Central memory CD8-positive, alpha-beta T cell (primary cell): ENCODE measurements around the gene THADA.

Experiments
- ATAC-seq: fragments of 150-1000 bp; cut with Tn5 transposase; replicated peaks from 2 replicates; pipeline ENCODE4 v1.10.0; 2022; ENCODE audit warnings: mild to moderate bottlenecking, moderate FRiP score, moderate number of reproducible peaks; ENCODE audit not compliant: poor library complexity, severe bottlenecking; ENCODE audit errors: extremely low read depth
- DNase-seq, 2 donors: peaks; one replicate each; pipeline ENCODE4 v3.0.0; 2021; ENCODE audit warnings: low spot score in 2 of 2
- H3K27ac Mint-ChIP-seq: one replicate; pipeline ENCODE4 v1.8.0; 2022; ENCODE audit warnings: low read depth, mild to moderate bottlenecking, moderate library complexity, mixed read lengths
- H3K27me3 Mint-ChIP-seq: one replicate; pipeline ENCODE4 v1.8.0; 2022; ENCODE audit warnings: mixed read lengths
- H3K36me3 Mint-ChIP-seq: one replicate; pipeline ENCODE4 v1.8.0; 2022; ENCODE audit warnings: mild to moderate bottlenecking, moderate library complexity, mixed read lengths; ENCODE audit not compliant: insufficient read depth
- H3K4me1 Mint-ChIP-seq: one replicate; pipeline ENCODE4 v1.8.0; 2022; ENCODE audit warnings: mixed read lengths
- H3K4me3 Mint-ChIP-seq: one replicate; pipeline ENCODE4 v1.8.0; 2022; ENCODE audit warnings: mild to moderate bottlenecking, moderate library complexity, mixed read lengths
- H3K9me3 Mint-ChIP-seq: one replicate; pipeline ENCODE4 v1.8.0; 2022; ENCODE audit warnings: mixed read lengths

Gene THADA

DNA sequence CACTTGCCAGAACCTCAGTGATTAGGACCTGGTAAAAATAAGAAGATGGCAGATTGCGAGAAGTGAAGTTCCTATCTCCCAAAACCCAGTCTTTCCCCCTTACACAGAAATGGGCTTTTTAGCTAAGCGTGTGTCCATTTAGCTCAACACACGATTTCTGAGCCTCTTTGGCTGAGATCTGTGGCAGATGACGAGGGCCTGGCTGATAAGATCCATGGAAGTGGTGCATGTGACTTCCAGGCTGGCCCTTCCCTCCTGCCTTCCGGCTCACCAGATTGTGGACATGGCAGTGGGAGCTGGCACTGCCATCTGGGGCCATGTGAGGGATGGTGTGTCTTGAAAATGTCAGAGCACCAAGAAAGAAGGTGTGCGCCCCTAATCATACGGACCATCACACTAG is 328.5 kb downstream of the THADA start:
- ATAC-seq (no peak), DNase-seq (no peak)
- Mint-ChIP-seq H3K9me3 (no peaks in the 10 kb centered on the region), H3K27me3 (no peaks in the 10 kb centered on the region), H3K36me3 (peaks cover 11% of the 10 kb centered on the region), H3K27ac (no peak overlapping the region), H3K4me1 (peaks cover 10% of the 10 kb centered on the region), H3K4me3 (no peak overlapping the region)

DNA sequence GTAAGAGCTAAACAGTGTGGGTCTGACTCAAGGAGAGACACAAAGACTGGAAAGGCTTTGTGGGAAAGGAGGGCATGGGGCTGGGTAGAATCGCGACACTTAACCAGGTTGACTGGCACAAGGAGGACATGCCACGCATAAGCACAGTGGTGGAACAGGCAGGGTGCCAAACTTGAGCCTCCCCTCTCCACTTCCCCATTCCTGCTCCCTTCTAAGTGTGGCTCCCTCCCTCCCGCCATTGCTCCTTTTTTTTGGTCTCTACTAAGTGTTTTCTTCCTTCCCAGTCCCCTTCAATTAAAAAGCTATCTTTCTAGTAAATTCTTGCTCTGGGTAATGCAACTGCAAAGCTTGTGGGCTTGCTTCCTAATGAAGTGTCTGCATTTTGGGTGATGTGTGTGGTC is 329.1 kb downstream of the THADA start:
- Mint-ChIP-seq H3K4me3 (no peak overlapping the region), H3K27me3 (no peaks in the 10 kb centered on the region), H3K27ac (no peak overlapping the region), H3K36me3 (peaks cover 10% of the 10 kb centered on the region), H3K9me3 (no peaks in the 10 kb centered on the region), H3K4me1 (peaks cover 5% of the 10 kb centered on the region)
- DNase-seq (no peak), ATAC-seq (no peak)

DNA sequence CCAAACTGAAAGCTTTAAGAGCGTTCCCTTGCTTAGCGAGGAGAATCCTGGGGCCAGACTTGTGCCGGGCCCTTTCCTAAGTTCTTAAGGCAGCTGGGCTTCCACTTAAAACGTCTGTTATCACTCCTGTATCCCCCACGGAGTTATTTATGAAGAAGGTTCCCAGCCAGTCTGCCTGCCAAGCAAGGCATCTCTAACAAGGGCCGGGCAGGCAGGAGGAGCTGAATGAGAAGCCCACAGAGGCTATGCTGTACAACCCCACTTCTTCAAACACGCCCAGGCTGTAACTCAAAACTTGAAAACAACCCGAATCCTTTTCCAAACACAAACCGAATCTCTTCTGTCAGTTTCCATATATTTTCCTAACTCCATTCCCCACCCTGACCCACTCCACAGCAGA is 330.4 kb downstream of the THADA start:
- no peak for ATAC-seq
- H3K27ac Mint-ChIP-seq: no peak overlapping the region

DNA sequence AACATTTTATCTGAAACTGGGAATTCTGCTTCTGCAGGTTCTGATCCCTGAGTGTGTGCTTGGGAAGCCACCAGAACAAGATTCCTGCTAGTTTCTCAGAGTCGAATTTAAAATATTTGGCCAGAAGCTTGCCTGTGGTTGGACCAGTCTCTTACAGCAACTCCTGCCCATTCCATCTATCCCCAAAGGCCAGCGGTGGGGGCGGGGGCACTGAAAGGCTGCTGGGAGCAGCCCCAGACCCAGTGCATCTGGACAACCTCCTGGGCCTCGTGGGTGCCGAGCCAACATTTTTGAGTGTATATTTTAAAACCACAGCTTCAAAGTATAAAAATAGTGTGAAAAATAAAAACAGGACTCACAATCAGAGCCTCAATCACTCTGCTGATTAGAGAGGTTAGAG is 330.8 kb downstream of the THADA start:
- ATAC-seq (no peak), DNase-seq (no peak)
- H3K4me3 Mint-ChIP-seq: no peak overlapping the region
- H3K27ac Mint-ChIP-seq: no peak overlapping the region
- no peaks in the 10 kb centered on the region for H3K9me3 Mint-ChIP-seq
- H3K4me1 Mint-ChIP-seq: no peaks in the 10 kb centered on the region
- H3K27me3 Mint-ChIP-seq: no peaks in the 10 kb centered on the region
- H3K36me3 Mint-ChIP-seq: peaks cover 7% of the 10 kb centered on the region

More for the DNA sequence above, 330.4 kb downstream of the THADA start:
- no peaks in the 10 kb centered on the region for H3K9me3 Mint-ChIP-seq
- peaks cover 8% of the 10 kb centered on the region for H3K36me3 Mint-ChIP-seq
- no peak for DNase-seq
- no peaks in the 10 kb centered on the region for H3K27me3 Mint-ChIP-seq
- no peak overlapping the region for H3K4me3 Mint-ChIP-seq
- peaks cover 4% of the 10 kb centered on the region for H3K4me1 Mint-ChIP-seq

DNA sequence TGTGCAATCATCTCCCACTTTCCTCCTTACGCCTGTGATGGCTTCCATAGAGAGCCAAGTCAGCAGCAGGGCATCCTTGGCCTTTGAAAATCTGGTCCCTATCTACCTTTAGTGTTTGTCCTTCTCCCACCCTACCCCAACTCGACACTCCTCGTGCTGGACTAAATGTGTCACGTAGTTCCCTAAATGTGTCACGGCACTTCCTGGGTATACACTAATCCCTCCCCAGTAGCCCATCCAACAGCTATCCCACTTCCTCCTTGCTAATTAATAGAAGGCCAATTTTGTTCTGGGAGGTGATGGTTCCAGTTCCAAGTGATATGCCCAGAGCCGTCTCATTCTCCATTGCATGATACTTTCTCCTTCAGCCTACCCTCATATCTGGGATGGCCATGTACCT is 332.9 kb downstream of the THADA start:
- ATAC-seq (no peak), DNase-seq (no peak)
- no peak overlapping the region for H3K27ac Mint-ChIP-seq
- H3K4me3 Mint-ChIP-seq: no peak overlapping the region
- peaks cover 4% of the 10 kb centered on the region for H3K36me3 Mint-ChIP-seq
- no peaks in the 10 kb centered on the region for H3K27me3 Mint-ChIP-seq
- no peaks in the 10 kb centered on the region for H3K4me1 Mint-ChIP-seq
- no peaks in the 10 kb centered on the region for H3K9me3 Mint-ChIP-seq

DNA sequence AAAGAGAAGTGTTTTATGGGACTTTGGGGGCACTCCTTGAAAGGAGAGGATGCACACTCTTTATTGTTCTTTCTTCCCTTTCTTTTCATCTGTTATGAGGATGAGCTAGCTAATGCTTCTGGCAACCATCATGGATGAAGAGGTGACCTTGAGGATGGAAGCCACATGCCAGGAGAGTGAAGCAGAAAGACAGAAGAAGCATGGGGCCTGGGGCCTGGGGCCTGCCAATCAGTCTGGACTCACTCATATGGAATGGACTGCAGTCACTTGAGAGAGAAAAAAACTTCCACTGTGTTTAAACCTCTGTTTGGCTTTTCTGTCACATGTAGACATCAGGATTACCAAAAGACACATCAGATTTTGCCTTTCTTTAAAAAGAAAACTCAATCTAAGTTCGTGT is 333.6 kb downstream of the THADA start:
- no peak for ATAC-seq
- Mint-ChIP-seq H3K4me1 (no peaks in the 10 kb centered on the region), H3K4me3 (no peak overlapping the region), H3K27me3 (no peaks in the 10 kb centered on the region), H3K36me3 (peaks cover 8% of the 10 kb centered on the region), H3K9me3 (no peaks in the 10 kb centered on the region), H3K27ac (no peak overlapping the region)
- no peak for DNase-seq

DNA sequence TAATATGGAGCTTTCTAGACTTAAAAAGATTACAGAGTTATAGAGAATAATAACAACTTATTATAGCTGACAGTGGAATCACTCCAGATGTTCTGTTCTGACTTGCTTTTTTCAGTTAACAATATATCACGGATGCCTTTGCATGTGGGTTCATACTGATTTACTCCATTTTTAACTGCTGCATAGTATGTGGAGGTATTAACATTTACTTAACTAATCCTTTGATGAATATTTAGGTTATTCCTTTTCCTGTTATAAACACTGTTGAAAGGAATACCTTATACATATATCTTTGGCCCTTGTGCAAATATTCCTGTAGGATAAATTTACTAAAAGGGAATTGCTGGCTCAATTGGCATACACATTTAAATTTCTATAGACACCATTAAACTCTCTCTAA is 336.3 kb downstream of the THADA start:
- H3K36me3 Mint-ChIP-seq: peaks cover 7% of the 10 kb centered on the region
- no peak overlapping the region for H3K27ac Mint-ChIP-seq
- H3K4me3 Mint-ChIP-seq: no peak overlapping the region
- ATAC-seq (no peak), DNase-seq (no peak)
- H3K27me3 Mint-ChIP-seq: no peaks in the 10 kb centered on the region
- no peaks in the 10 kb centered on the region for H3K4me1 Mint-ChIP-seq
- no peaks in the 10 kb centered on the region for H3K9me3 Mint-ChIP-seq

DNA sequence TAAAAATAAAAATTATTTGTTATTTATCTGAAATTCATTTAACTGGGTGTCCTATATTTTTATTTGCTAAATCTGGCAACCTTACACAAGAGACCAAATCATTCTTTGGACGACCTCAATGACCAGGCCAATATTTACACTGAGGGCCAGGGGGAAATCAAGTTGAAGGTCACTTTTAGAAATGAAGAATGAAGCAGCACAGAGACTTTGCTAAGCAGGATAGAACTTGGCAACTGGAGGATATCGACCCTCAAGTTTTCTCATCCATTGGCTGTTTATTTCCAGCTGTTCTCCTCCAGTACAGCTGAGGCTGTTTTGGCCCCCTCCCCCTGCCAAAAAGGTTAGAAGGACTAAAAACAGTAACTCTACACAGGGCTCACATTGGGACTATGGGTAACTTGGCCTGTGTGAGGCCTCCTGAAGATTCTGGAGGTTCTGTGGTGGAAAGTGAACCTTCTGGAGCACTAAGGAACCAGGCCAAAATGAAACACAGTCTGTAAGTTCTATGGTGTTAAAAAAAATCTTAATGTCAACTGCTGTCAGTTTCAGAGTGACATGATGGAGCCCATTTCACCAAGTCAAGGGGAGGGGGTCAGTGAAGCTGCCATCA is 337.2 kb downstream of the THADA start:
- no peak for DNase-seq
- ATAC-seq: no peak
- Mint-ChIP-seq H3K9me3 (no peaks in the 10 kb centered on the region), H3K27ac (no peak overlapping the region), H3K36me3 (peaks cover 7% of the 10 kb centered on the region), H3K27me3 (no peaks in the 10 kb centered on the region), H3K4me1 (no peaks in the 10 kb centered on the region), H3K4me3 (no peak overlapping the region)

DNA sequence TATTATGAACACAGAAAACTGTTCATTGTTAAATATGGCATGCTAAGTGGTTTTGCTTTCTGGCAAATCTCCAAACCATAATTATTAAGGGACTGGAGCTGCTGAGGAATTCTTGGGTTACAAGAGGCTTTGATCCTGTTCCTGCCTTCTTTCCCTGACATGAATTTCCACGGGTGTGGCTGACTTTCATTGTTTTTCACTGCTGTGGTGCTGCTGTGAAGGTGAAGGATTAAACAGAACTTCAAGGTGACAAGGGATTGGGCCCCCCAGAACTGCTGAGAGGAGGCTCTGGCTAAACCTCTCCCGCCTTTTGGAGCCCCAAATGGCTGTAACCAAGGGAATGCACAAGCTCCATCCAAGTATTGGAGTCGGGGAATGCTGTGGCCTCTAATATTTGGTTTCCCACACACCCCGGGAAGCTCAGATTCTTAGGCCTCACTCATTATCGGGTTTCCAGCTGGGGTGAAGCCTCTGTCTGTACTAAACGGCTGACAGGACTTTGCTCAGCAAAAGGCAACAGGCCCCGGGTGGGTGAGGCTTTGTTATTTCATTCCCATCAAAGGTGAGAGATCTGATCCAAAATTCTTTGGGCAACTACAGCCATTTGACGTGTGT is 340.4 kb downstream of the THADA start:
- ATAC-seq (no peak), DNase-seq (no peak)
- no peaks in the 10 kb centered on the region for H3K9me3 Mint-ChIP-seq
- H3K27ac Mint-ChIP-seq: no peak overlapping the region
- peaks cover 4% of the 10 kb centered on the region for H3K36me3 Mint-ChIP-seq
- no peaks in the 10 kb centered on the region for H3K27me3 Mint-ChIP-seq
- H3K4me3 Mint-ChIP-seq: no peak overlapping the region
- no peaks in the 10 kb centered on the region for H3K4me1 Mint-ChIP-seq

DNA sequence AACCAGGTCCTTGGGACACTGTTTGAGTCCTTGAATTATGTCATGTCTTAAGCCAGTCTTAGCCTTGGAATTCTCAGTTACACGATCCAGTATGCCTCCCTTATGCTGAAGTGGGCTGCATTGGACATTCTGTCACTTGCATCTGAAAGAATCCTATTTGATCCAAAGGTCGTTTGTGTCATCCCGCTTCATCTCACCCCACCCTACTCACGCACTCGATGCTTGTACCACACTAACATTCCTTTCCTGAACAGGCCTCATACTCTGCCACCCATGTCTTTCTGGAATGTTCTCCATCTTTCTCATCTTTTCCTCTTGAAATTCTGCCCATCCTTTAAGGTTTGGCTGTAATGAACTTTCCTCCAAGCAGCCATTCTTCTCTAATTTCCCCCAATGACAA is 341.5 kb downstream of the THADA start:
- DNase-seq (no peak), ATAC-seq (no peak)
- Mint-ChIP-seq H3K4me3 (no peak overlapping the region), H3K4me1 (no peaks in the 10 kb centered on the region), H3K27ac (no peak overlapping the region), H3K9me3 (no peaks in the 10 kb centered on the region), H3K27me3 (no peaks in the 10 kb centered on the region), H3K36me3 (peaks cover 4% of the 10 kb centered on the region)

DNA sequence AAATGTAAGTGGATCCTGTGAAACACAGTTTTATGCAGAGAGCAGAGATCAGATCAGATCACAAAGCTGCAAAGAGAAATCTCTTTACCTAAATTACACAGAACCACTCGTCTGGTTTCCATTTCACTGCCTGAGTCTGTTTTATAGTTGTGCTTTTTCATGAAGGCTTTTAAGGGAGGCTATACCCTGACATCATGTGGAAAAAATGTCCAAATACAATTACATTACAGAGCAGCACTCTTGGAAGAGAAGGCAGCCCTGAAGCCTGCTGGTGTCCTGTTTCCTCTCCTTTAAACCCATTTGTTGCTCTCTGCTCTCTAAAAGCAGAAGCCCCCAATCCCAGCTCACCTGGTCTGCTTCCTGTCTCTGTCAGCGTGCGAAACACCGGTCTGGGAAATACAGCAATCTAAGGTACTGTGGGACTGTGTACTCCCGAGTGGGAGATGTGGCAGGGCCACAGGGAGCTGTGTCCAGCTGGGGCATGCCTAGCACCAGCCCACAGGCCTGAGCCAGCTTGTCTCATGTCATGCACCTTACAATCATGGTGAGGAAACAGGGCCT is 344.6 kb downstream of the THADA start:
- DNase-seq (no peak), ATAC-seq (no peak)
- Mint-ChIP-seq H3K27me3 (no peaks in the 10 kb centered on the region), H3K9me3 (no peaks in the 10 kb centered on the region), H3K4me1 (peaks cover 6% of the 10 kb centered on the region), H3K27ac (no peak overlapping the region), H3K36me3 (peaks cover 3% of the 10 kb centered on the region), H3K4me3 (no peak overlapping the region)

DNA sequence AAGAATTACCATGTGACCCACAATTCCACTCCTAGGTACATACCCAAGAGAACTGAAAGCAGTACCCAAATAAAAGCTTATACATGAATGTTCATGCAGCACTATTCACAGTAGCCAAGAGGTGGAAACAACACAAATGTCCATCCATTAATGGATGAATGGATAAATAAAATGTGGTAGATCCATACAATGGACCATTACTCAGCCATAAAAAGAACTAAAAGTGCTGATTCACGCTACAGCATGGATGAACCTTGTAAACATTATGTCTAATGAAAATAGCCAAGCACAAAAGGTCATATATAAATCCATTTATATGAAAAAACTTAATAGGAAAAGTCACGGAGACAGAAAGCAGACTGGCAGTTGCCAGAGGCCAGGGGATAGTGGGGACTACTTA is 345.8 kb downstream of the THADA start:
- ATAC-seq (no peak), DNase-seq (no peak)
- Mint-ChIP-seq H3K27me3 (no peaks in the 10 kb centered on the region), H3K4me3 (no peak overlapping the region), H3K27ac (no peak overlapping the region), H3K9me3 (no peaks in the 10 kb centered on the region), H3K4me1 (peaks cover 6% of the 10 kb centered on the region), H3K36me3 (peaks cover 4% of the 10 kb centered on the region)

DNA sequence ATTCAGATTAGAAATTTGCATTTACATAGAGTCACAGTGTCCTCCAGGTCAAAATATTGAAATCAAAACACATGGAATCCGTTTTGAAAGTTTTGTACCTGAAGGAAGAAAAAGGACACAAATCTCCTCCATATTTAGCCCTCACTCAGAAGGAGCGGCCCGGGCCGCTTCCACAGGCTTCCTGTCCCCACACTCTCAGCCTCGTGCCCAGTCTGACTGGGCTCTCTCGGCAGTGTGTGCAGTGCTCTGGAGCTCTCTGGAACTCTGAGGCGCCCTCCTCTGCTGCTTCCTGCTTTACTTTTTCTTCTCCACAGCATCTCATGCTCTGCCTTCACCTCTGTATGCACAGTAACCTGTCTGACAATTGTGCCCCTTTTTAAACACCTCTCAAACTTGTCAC is 347.2 kb downstream of the THADA start:
- no peak overlapping the region for H3K27ac Mint-ChIP-seq
- ATAC-seq: no peak
- peaks cover 8% of the 10 kb centered on the region for H3K36me3 Mint-ChIP-seq
- H3K4me3 Mint-ChIP-seq: no peak overlapping the region
- DNase-seq: no peak
- H3K27me3 Mint-ChIP-seq: no peaks in the 10 kb centered on the region
- no peaks in the 10 kb centered on the region for H3K9me3 Mint-ChIP-seq
- H3K4me1 Mint-ChIP-seq: peaks cover 6% of the 10 kb centered on the region
